ENCODE results near the gene LHFPL5. TPM values are rescaled to one million over a fixed set of nuclear protein-coding genes. Genes with fewer than 3 reads are reported as not detected.

The LHFPL5 gene
- total RNA-seq, 1 donor from 2014 or later = 1.1 TPM

DNA sequence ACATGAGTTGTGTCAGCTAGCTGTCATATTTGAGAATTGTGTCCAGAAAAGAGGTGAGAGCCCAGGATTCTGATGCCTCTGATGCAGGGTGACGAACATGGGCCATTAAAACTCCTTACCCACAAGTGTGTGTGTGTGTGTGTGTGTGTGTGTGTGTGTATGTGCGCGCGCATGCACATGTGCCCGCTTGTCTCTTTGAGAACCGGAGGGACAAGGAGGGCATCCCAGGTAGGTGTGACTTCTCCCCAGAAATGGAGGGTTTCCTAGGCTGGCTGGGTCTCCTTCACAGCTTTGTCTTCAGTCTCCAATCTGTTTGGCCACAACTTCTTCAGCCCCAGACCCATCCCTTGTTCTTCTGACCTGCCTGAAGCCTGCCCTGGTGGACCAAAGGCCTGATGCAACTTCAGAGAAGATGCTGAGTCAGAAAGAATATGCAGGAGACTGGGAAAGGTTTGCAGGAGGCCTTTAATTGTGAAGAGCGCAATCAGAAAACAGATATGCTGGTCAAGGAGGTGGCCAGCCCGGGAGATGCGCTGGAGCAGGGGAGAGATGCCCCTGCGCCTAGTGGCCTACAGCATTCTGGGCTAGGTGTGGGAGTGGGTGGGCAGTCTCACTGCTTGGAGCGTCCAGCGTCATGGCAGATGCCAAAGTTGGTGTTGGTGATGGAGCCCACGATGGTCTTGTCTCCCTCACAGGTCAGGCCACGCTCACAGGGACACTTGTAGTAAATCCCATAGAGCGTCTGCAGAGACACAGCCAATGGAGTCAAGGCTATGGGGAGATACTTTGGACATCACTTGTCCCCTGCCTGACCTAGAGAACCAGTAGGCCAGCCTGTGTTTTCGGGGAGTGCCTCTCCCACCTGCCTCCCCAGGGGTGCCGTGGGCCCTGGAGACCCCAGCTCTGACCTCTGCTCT is 10.4 kb upstream of the LHFPL5 start:
- DNase-seq = no peak

DNA sequence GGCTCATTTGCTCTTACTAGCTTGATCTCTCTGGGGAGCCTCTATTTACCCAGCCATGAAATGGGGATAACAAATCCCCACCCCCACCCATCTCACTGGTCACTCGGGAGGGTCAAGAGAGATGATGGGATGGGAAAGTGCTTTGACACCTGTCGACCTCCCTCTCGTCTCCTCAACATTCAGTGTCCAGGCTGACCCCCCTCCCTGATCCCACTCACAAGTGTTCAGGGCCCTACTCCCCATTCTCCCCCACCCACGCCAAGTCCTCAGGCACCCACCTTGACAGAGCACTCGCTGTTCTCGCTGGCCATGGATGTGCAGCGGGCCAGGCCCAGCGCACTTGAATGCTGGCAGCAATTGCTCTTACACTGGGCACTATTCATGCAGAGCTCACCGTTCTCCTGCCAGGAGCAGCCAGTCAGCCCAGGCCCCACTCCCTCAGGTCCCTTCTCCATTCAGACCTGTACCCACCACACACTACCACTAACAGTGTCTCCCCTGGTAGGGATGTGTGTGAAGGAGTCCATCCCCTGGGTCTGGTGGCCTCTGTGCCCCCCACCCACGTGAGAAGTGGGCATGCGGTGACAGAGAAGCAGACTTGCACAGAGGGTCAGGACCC is 9.6 kb upstream of the LHFPL5 start:
- no peak for DNase-seq

DNA sequence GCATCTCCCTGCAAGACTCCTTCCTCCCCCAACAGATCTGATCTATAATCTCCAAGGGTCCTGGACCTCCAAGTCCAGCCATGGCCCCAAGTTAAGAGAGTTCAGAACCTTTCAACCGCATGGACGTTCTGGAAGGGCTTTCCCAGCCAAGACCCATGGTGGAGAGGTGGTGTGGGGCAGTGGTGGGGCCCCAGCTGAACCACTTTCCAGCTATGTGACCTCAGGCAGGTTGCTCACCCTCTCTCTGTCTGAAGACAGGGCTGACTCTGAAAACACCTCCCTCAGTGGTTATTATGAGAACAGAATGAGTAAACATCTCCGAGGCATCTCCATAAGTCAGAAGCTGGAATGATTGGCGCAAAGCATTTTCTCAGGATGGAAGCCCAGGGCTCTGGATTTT is 8.9 kb upstream of the LHFPL5 start:
- DNase-seq = no peak

DNA sequence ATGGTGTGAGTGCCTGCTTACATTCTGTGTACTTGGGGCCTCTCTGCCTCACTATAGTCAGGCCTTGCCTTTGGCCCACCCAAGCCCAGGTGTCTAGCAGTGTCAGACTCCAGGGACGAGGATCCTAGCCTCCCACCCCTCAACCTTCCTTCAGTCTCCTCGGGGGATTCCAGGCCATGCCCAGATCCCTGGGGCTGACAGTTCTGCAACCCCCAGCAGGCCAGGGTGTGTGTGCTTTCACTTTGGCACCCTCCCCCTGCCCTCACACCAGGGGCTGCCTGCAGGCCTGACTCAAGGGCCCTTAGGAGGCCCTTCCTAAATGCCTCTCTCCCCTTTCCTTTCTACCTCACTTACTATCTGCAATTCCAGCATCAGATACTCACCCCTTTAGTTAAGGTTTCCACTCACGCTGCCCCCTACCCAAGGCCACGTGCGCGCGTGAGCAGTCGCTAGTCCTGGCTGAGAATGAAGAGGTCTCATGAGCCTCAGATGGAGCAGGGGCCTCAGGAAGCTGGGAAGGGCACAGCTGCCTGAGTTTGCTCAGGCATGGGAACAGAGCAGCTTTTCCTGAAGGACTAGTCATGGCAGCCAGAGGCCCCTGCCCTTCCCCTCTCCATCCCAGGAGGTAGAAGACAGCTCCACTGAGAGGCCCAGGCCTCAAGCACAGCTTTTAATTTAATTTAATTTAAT is 7.2 kb upstream of the LHFPL5 start:
- DNase-seq = no peak

DNA sequence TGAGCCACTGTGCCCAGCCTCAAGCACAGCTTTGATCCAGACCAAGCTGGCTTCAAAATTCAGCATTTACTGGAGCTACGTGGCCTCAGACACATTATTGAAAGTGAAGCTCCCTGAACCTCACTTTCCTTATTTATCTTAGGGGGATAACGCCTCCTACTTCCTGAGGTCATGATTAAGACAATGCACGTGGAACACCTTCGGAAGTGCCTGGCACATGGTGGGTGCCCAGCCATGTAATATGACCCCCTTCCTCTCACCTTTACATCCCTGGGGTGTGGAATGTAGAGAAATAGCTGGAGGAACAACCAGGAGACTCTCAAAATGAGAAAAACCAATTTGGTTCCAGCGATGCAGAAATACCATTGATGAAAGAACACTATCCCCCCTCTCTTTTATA is 6.4 kb upstream of the LHFPL5 start:
- no peak for DNase-seq

DNA sequence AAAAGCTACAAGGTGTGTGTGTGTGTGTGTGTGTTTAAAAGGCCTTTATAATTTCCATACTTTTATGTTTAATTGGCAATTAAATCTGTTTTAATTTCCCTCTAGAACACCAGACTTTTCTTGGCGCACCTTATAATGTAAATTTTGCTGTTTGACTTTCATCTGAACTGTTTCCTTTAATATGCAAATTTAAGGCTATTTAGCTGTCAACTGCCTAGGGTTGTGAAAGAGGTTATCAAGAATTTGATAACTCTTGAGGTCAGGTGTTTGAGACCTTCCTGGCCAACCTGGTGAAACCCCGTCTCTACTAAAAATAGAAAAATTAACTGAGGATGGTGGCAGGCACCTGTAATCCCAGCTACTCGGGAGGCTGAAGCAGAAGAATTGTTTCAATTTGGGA is 4.0 kb upstream of the LHFPL5 start:
- DNase-seq = no peak

DNA sequence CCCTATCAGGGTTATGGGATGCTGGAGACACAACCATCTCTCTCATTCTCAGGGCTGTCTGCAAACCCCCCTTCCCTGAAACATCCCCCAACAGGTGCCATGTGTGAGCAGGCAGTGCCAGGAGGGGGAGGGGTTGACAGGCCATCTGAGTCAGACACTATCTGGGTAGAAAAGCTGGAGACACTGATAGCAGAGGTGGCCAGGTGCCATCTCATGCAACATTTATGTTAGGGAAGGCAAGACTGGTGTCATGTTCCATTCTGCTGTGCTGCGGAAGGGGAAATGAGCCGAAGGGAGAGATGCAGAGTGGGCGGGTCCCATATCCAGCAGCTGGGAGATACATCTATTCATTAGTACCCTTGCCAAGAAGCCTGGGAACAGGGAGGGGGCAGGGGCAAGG is 3.5 kb downstream of the LHFPL5 start:
- DNase-seq = no peak

DNA sequence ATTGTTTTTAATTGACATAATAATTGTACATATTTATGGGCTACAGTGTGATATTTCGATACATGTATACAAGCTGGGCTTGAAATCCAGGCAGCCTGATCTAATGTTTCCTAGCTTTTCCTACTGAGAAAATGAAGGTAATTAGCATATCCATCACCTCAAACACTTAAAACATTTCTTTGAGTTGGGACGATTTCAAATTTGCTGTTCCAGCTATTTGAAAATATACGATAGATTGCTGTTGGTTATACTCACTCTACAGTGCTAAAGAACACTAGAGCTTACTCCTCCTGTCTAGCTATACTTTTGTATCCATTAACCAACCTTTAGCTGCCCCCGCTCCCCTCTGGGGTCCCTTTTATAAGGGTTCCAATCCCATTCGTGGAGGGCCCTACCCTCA is 4.7 kb downstream of the LHFPL5 start:
- DNase-seq = no peak

DNA sequence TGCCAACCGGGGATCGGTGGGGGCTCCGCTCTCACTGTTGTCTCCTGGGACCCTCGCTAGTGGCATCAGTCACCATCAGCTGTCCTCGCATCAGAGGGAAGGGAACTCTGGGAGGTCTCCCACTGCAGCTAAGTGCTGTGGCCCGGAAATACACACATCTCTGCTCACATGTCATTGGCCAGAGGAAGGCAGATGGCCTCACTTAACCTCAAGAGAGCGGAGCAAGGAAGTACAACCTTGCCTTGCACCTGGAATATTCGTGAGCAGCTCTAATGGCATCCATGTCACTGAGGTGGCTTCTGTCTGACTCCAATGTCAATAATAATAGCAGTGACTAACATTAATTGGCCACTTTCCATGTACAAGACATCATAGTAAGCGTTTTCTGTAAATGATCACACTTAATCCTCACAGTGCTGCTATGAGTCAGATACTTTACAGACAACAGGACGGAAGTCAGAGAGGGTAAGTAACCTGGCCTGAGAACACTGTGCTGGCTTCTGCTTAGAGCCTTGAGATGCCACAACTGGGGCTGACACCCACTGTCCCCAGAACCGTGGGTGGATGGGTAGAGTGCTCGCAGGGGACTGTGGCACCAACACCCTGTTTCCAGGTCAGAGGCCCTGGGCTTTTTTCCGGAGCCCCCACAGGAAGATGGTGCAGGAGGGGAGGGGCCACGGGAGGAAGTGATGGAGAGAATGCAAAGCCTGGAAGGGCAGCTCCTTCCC is 6.0 kb downstream of the LHFPL5 start:
- DNase-seq = no peak

DNA sequence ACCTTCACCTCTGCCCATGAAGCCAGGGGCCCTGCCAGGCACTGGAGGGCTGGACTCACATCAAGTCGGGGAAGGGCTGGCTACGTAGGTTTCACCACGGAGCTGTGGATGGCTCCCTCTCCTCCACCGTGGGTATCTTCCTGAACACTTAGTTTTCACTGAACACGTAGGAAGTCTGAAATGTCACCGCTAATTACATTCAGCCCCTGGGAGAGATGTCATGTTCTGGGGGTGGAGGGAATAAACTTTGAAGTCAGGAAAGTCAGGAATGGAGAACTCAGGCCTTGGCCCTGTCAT is 6.5 kb downstream of the LHFPL5 start:
- no peak for DNase-seq

DNA sequence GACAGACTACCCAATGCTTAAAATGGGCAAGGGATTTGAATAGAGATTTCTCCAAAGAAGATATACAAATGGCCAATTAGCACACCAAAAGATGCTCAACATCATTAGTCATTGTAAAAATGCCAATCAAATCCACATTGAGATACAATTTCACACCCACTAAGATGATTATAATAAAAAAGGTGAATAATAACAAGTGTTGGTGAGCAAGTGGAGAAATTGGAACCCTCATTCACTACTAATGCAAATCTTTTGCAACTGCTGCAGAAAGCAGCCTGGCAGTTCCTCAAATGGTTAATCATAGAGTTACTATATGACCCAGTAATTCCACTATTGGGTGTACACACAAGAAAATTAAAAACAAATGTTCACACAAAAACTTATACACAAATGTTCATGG is 12.4 kb downstream of the LHFPL5 start:
- DNase-seq = no peak

DNA sequence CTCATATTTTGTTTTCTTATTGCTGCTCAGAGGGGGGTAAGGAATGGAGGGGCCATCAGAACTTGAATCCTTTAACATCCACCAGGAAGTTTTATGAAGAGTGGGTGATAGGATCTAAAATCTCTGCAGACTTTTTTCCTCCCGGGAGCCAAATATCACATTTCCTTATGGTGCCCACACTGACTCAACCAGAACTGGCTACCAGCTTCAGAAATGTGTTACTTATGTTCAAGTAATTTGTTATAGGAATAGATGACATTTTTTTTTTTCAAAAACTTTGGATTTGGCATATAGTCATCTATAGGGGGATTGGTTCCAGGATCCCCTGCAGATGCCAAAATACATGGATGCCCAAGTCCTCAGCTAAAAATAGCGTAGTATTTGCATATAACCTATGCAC is 18.4 kb downstream of the LHFPL5 start:
- no peak for DNase-seq

DNA sequence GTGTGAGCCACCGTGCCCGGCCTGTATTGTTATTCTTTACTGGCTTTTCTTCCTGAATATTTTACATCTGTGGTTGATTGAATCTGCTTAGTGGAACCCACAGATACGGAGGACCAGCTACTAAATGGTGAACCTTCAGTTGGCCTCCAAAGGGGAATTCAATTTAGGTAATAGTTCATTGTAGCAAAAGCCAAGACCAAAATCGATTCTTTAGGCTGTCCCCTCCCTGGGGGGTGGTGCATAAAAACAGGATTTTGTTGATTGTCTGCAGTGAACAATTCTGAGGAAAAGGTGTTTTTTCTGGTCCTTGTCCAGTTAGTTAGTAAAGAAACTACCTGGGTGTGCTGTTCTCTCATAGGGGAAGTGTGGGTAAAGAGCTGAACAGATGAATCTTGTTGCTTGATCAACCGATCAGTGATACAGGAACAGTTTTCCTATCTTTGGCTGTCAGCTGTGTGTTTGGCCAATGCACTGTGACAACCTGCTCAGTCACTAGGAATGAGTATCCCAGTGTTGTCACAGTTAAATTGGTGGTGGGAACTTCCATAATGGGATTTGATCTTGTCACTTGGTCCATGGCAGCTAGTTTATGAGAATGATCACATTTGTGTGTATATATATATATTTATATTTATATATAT is 19.5 kb downstream of the LHFPL5 start:
- DNase-seq = no peak

DNA sequence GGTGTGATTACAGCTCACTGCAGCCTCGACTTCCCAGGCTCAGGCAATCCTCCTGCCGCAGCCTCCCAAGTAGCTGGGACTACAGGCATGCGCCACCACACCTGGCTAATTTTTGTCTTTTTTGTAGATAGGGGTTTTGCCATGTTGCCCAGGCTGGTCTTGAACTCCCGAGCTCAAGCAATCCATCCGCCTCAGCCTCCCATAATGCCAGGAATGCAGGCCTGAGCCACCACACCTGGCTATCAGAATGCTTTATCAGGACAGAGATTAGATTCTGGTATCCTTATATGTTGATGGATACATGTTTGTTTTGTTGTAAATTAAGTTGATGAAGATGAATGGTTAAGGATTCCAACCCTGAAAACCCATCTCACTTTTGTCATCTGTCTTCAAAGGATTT is 24.2 kb downstream of the LHFPL5 start:
- no peak for DNase-seq

DNA sequence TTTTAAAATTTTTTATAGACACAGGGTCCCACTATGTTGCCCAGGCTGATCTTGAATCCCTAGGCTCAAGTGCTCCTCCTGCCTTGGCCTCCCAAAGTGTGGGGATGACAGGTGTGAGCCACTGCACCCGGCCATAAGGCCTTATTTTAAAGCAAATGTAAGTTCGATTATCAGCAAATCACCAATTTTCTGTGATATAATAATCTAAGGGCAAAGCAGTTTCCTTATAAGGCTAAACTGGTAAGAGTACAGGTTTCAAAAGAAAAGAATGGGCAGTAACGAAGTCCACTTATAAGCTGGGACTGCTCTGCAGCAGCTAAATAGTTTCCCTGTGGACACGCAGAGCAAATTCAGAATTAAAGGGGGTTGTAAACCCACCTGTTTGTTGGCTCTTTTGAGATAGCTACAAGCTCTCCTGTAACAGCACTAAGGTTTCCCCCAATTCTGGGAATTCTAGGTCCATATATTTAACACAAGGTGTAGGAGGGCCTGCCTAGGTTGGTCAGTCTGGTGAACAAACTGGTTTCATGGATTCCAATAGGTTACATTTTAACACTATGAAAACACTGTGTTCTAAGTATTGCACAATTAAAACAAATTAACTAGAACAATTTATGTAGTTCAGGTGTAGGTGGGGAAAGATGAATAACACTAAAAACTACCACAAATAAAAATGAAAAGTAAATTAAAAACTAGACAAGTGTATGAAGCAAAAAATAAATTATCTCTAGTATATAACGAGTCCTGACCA is 26.3 kb downstream of the LHFPL5 start:
- no peak for DNase-seq

DNA sequence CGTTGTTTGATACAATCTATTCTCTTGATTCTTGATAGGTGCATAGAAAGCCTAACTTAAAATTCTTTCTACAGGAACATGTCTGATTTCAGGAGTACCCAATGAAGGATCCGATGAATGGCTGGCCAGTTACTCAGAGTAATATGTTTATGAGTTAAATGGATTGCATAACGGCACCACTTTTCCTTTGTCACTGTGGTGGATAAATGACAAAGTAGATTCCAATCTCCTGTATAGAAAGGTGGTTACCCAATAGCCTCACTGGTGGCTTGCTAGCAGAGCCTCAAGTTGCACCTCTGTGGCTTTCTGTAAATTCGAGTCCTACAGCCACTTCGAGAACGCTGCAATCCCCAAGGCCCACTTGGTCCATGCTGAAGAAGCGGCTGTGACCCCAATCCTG is 28.4 kb downstream of the LHFPL5 start:
- DNase-seq = no peak

DNA sequence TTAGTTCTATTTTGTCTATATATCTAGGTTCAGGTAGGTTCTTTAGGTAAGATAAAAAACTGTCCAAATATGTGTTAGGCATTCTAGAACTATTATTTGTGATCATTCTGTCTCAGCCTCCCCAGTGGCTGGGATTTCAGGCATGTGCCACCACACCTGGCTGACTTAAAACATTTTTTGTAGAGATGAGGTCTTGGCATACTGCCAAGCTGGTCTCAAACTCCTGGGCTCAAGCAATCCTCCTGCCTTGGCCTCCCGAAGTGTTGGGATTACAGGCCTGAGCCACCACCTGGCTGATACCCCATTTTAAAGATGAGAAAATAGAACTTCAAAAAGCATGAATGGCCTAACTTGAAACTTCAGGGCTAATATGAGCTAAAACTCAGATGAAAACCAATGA is 33.9 kb downstream of the LHFPL5 start:
- DNase-seq = no peak

DNA sequence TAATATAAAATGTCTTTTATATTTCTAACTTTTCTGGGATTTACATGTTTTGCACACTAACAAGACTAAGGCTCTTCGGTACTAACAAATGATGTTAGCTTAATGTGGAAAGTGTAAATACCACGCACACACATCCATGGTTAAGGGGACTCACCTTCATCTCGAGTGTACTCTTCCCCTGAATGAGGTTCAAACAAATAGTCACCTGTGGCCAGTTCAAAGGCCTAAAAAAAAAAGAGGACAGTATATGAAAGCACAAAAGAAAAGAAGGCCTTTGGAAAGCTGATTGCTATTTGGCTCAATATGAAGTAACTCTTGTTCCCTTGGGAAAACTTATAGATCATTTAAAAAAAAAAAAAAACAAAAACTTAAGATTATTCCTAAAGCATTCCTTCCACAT is 37.2 kb downstream of the LHFPL5 start:
- no peak for DNase-seq

DNA sequence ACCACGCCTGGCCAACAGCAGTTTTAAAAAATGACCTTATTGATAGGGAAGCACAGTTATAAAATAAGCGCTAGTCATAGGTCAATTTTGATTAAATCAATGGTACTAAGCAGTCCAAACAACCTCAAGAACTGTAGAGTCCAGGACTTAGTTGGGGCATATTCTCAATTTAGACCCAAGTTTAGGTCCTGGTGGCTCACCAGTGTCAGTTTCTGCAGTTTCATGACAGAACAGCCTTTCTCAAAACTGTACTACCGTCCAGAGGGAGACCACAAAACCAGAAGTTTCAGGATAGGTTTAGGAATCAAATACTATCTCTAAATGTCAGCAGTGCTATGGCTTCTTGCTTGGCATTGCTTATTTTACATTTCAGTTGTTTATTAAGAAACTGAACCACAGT is 39.1 kb downstream of the LHFPL5 start:
- no peak for DNase-seq

DNA sequence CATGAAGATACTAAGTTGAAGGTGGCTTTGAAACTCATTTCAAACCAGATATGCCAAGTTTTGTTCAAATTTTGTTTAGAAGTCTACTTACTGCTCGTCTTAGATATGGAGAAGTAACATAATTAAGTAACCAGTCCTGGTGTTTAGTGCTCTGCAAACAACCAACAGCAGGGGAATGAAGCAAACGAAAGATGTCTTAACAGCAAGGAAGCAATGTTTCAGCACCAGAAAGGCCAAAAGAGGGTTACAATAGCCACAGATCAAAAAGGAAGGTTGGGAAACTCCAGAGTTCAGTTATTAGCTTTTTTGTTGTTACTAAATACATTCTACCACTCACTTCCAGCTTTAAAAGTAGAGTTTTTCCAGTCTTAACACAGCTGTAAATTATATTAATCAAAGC is 45.1 kb downstream of the LHFPL5 start:
- no peak for DNase-seq

DNA sequence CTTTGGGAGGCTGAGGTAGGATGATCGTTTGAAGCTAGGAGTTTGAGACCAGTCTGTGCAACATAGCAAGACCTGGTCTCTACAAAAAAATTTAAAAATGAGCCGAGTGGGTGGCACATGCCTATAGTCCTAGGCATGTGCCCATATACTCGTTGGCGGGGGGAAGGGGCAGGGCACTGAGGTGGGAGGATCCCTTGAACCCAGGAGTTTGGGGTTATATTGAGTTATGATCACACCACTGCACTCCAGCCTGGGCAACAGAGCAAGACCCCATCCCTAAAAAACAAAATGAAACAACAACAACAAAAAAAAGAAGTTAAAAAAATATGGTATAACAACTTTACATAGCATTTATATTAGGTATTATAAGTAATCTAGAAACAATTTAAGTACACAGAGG is 47.8 kb downstream of the LHFPL5 start:
- no peak for DNase-seq

DNA sequence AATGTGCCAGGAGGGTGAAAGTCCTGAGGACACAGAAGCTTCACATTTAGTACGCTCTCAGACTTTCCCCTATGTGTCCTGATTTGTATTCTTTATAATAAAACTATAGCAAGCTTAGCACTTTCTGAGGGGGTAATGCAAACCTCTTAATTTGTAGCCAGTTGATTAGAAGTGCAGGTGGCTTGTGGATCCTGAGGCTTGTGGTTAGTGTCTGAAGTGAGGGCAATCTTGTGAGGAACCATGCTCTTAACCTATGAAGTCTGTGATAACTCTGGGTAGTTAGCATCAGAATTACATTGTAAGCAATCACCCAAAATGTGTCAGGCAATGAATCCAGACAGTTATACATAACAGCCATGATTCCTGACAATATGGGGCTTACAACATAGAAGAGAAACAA is 51.1 kb downstream of the LHFPL5 start:
- DNase-seq = no peak

All from occipital lobe (tissue), 2 donors.